ENCODE results near the gene BICD1. TPM values are rescaled to one million over a fixed set of nuclear protein-coding genes. Genes with fewer than 3 reads are reported as not detected.

Gene BICD1
- total and polyA plus RNA-seq, 4 donors = 0.46 to 3.4 (median 1.1) TPM

GRCh38 chr12:32413412-32413811 lies 306.8 kb downstream of the BICD1 start:
- TF ChIP-seq HNF4A (conservative IDR thresholded peaks at IDR 0.05) (peak in 1 of 2 donors; percentile 40), JUND (IDR thresholded peaks at IDR 0.05) (no peak)
- no peaks in the 10 kb centered on the region for H3K9me3 ChIP-seq (ENCODE audit: control insufficient read depth in 4 of 4, low read length in 3 of 4)
- no peak for DNase-seq (ENCODE audit: low spot score)
- no peak overlapping the region for H3K27ac ChIP-seq (ENCODE audit: low read depth in 1 of 2, low read length in 2 of 2)
- H3K4me3 ChIP-seq (ENCODE audit: low read depth in 1 of 3, low read length in 3 of 3) = no peak overlapping the region
- H3K36me3 ChIP-seq (ENCODE audit: control insufficient read depth in 4 of 4, insufficient read depth in 3 of 4, low read depth in 1 of 4, low read length in 3 of 4) = peaks cover 0 to 1% (median 0%) of the 10 kb centered on the region in 4 donors
- H3K9ac ChIP-seq (ENCODE audit: low read depth in 1 of 2, low read length in 2 of 2) = no peak overlapping the region
- 80% methylated on average over 3 of the region's 3 CpGs for WGBS
- H3K27me3 ChIP-seq (ENCODE audit: control insufficient read depth in 4 of 4, insufficient read depth in 4 of 4, low read length in 3 of 4) = no peaks in the 10 kb centered on the region
- H3K4me1 ChIP-seq (ENCODE audit: control insufficient read depth in 4 of 4, insufficient read depth in 4 of 4, low read length in 3 of 4) = peaks cover 0 to 5% (median 0%) of the 10 kb centered on the region in 4 donors

- no peak for DNase-seq (ENCODE audit: low spot score)
- Histone ChIP-seq H3K4me3 (ENCODE audit: low read depth in 1 of 3, low read length in 3 of 3) (no peak overlapping the region), H3K4me1 (ENCODE audit: control insufficient read depth in 4 of 4, insufficient read depth in 4 of 4, low read length in 3 of 4) (peaks cover 0 to 5% (median 0%) of the 10 kb centered on the region in 4 donors), H3K27ac (ENCODE audit: low read depth in 1 of 2, low read length in 2 of 2) (no peak overlapping the region), H3K36me3 (ENCODE audit: control insufficient read depth in 4 of 4, insufficient read depth in 3 of 4, low read depth in 1 of 4, low read length in 3 of 4) (no peaks in the 10 kb centered on the region), H3K9ac (ENCODE audit: low read depth in 1 of 2, low read length in 2 of 2) (no peak overlapping the region), H3K27me3 (ENCODE audit: control insufficient read depth in 4 of 4, insufficient read depth in 4 of 4, low read length in 3 of 4) (no peaks in the 10 kb centered on the region), H3K9me3 (ENCODE audit: control insufficient read depth in 4 of 4, low read length in 3 of 4) (no peaks in the 10 kb centered on the region)
- 98% methylated on average over 5 of the region's 5 CpGs for WGBS
- TF ChIP-seq SP1 (IDR thresholded peaks at IDR 0.05) (no peak), TAF1 (conservative IDR thresholded peaks at IDR 0.05) (no peak), RAD21 (IDR thresholded peaks at IDR 0.05) (no peak), FOXA2 (IDR thresholded peaks at IDR 0.05) (no peak), ATF3 (IDR thresholded peaks at IDR 0.05) (no peak), HNF4G (IDR thresholded peaks at IDR 0.05) (no peak), NR2F2 (IDR thresholded peaks at IDR 0.05) (no peak), JUND (IDR thresholded peaks at IDR 0.05) (no peak), GABPA (IDR thresholded peaks at IDR 0.05 in 1 of 2, conservative IDR thresholded peaks at IDR 0.05 in 1 of 2) (no peak), EGR1 (IDR thresholded peaks at IDR 0.05; ENCODE audit: low read depth in 2 of 2) (no peak)
- TF ChIP-seq, protein P1, sequence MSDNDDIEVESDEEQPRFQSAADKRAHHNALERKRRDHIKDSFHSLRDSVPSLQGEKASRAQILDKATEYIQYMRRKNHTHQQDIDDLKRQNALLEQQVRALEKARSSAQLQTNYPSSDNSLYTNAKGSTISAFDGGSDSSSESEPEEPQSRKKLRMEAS (IDR thresholded peaks at IDR 0.05) = no peak
- TF ChIP-seq, protein P2, sequence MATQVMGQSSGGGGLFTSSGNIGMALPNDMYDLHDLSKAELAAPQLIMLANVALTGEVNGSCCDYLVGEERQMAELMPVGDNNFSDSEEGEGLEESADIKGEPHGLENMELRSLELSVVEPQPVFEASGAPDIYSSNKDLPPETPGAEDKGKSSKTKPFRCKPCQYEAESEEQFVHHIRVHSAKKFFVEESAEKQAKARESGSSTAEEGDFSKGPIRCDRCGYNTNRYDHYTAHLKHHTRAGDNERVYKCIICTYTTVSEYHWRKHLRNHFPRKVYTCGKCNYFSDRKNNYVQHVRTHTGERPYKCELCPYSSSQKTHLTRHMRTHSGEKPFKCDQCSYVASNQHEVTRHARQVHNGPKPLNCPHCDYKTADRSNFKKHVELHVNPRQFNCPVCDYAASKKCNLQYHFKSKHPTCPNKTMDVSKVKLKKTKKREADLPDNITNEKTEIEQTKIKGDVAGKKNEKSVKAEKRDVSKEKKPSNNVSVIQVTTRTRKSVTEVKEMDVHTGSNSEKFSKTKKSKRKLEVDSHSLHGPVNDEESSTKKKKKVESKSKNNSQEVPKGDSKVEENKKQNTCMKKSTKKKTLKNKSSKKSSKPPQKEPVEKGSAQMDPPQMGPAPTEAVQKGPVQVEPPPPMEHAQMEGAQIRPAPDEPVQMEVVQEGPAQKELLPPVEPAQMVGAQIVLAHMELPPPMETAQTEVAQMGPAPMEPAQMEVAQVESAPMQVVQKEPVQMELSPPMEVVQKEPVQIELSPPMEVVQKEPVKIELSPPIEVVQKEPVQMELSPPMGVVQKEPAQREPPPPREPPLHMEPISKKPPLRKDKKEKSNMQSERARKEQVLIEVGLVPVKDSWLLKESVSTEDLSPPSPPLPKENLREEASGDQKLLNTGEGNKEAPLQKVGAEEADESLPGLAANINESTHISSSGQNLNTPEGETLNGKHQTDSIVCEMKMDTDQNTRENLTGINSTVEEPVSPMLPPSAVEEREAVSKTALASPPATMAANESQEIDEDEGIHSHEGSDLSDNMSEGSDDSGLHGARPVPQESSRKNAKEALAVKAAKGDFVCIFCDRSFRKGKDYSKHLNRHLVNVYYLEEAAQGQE (IDR thresholded peaks at IDR 0.05) = no peak
These were observed 311.6 kb downstream of the BICD1 start for GRCh38 chr12:32418221-32418620.

- H3K9me3 ChIP-seq (ENCODE audit: control insufficient read depth in 4 of 4, low read length in 3 of 4) = no peaks in the 10 kb centered on the region
- H3K4me3 ChIP-seq (ENCODE audit: low read depth in 1 of 3, low read length in 3 of 3) = no peak overlapping the region
- no peak for DNase-seq (ENCODE audit: low spot score)
- H3K27me3 ChIP-seq (ENCODE audit: control insufficient read depth in 4 of 4, insufficient read depth in 4 of 4, low read length in 3 of 4) = no peaks in the 10 kb centered on the region
- 93% methylated on average over 5 of the region's 5 CpGs for WGBS
- no peak overlapping the region for H3K27ac ChIP-seq (ENCODE audit: low read depth in 1 of 2, low read length in 2 of 2)
- H3K4me1 ChIP-seq (ENCODE audit: control insufficient read depth in 4 of 4, insufficient read depth in 4 of 4, low read length in 3 of 4) = no peaks in the 10 kb centered on the region
- no peaks in the 10 kb centered on the region for H3K36me3 ChIP-seq (ENCODE audit: control insufficient read depth in 4 of 4, insufficient read depth in 3 of 4, low read depth in 1 of 4, low read length in 3 of 4)
- no peak overlapping the region for H3K9ac ChIP-seq (ENCODE audit: low read depth in 1 of 2, low read length in 2 of 2)
- TF ChIP-seq RXRA (IDR thresholded peaks at IDR 0.05) = no peak
- no peak for TF ChIP-seq NR2F2 (IDR thresholded peaks at IDR 0.05)
- TF ChIP-seq FOXA2 (IDR thresholded peaks at IDR 0.05) = no peak
- no peak for TF ChIP-seq SP1 (IDR thresholded peaks at IDR 0.05)
- no peak for TF ChIP-seq JUND (IDR thresholded peaks at IDR 0.05)
These were observed 312.4 kb downstream of the BICD1 start for GRCh38 chr12:32418903-32419519.
